IMR-90 (cell line): Measurements from ENCODE around the gene CLEC11A. TPM values are rescaled to one million over a fixed set of nuclear protein-coding genes. Genes with fewer than 3 reads are reported as not detected.

ENCODE experiments used
- ATAC-seq: fragments of 200-7000 bp; cut with Tn5 transposase; 2 replicates; pipeline ENCODE4 v1.9.1; 2020; ENCODE audit warnings: low read depth, mild to moderate bottlenecking, moderate library complexity
- BruUV-seq: library from RNA; stranded (reverse); fragments of 400-500 nt; replicated peaks from 2 replicates; lab custom pipeline; 2021; lab: Mats Ljungman, UMichigan
- CTCF ChIA-PET: fragments of 300-600 bp; formaldehyde crosslinking; extraction: SDS; loops from one replicate; lab custom pipeline; 2021; ENCODE audit warnings: antibody characterized with exemption; lab: Yijun Ruan, JAX
- POLR2A ChIA-PET: fragments of 300-600 bp; sonication (Branson Sonifier 250); formaldehyde crosslinking; loops from one replicate; lab custom pipeline; 2022; ENCODE audit warnings: antibody characterized with exemption; ENCODE audit not compliant: unreplicated experiment; lab: Charles Lee
- DNase-seq: peaks from one replicate; pipeline ENCODE4 v3.0.0; 2013
- H2AFZ ChIP-seq: replicated peaks from 2 replicates; pipeline ENCODE3; 2013; ENCODE audit warnings: low read length, mild to moderate bottlenecking; ENCODE audit not compliant: poor library complexity
- H2AK5ac ChIP-seq: 2 replicates; pipeline ENCODE4 v1.6.1; 2013; ENCODE audit warnings: low read depth, low read length, inconsistent platforms
- H2AK9ac ChIP-seq: replicated peaks from 2 replicates; pipeline ENCODE3; 2013; ENCODE audit warnings: mild to moderate bottlenecking, low read depth, low read length, moderate library complexity; ENCODE audit not compliant: poor library complexity
- H2BK120ac ChIP-seq: 2 replicates; pipeline ENCODE4 v1.6.1; 2013; ENCODE audit warnings: low read depth, low read length, inconsistent platforms
- H2BK15ac ChIP-seq: 3 replicates; pipeline ENCODE4 v1.6.1; 2013; ENCODE audit warnings: low read depth, low read length, inconsistent platforms
- H2BK20ac ChIP-seq: 2 replicates; pipeline ENCODE4 v1.6.1; 2013; ENCODE audit warnings: low read depth, mild to moderate bottlenecking, inconsistent platforms, low read length, moderate library complexity
- H2BK5ac ChIP-seq: 2 replicates; pipeline ENCODE4 v1.6.1; 2013; ENCODE audit warnings: mild to moderate bottlenecking, low read depth, low read length, inconsistent platforms; ENCODE audit not compliant: poor library complexity, severe bottlenecking
- H3K14ac ChIP-seq: replicated peaks from 2 replicates; pipeline ENCODE4 v1.6.1; 2013; ENCODE audit warnings: low read depth, low read length, inconsistent platforms
- H3K18ac ChIP-seq: 2 replicates; pipeline ENCODE4 v1.6.1; 2013; ENCODE audit warnings: low read depth, low read length, control low read depth
- H3K23ac ChIP-seq: 2 replicates; pipeline ENCODE4 v1.6.1; 2013; ENCODE audit warnings: low read depth, low read length, inconsistent platforms
- H3K27ac ChIP-seq: 2 replicates; pipeline ENCODE4 v1.5.1; 2013; ENCODE audit warnings: mild to moderate bottlenecking, control low read depth, low read length; ENCODE audit not compliant: insufficient read depth
- H3K27me3 ChIP-seq: 2 replicates; pipeline ENCODE4 v1.6.1; 2013; ENCODE audit warnings: low read length; ENCODE audit not compliant: control insufficient read depth, insufficient read depth
- H3K36me3 ChIP-seq: 2 replicates; pipeline ENCODE4 v1.6.1; 2013; ENCODE audit warnings: low read length, mixed read lengths; ENCODE audit not compliant: control insufficient read depth, insufficient read depth
- H3K4ac ChIP-seq: 2 replicates; pipeline ENCODE4 v1.6.1; 2013; ENCODE audit warnings: low read depth, low read length, inconsistent platforms
- H3K4me1 ChIP-seq: 2 replicates; pipeline ENCODE4 v1.6.1; 2013; ENCODE audit warnings: low read length, mixed read lengths; ENCODE audit not compliant: control insufficient read depth, insufficient read depth
- H3K4me2 ChIP-seq: 2 replicates; pipeline ENCODE4 v1.6.1; 2013; ENCODE audit warnings: low read depth, mild to moderate bottlenecking, control low read depth, low read length, moderate library complexity
- H3K4me3 ChIP-seq: 2 replicates; pipeline ENCODE4 v1.5.1; 2013; ENCODE audit warnings: low read depth, mild to moderate bottlenecking, control low read depth, low read length, moderate library complexity; ENCODE audit not compliant: insufficient read depth
- H3K56ac ChIP-seq: 2 replicates; pipeline ENCODE4 v1.6.1; 2013; ENCODE audit warnings: low read length, inconsistent platforms; ENCODE audit not compliant: insufficient read depth; ENCODE audit errors: extremely low read depth
- H3K79me1 ChIP-seq, 2 experiments: 2 replicates each; pipeline ENCODE4 v1.6.1; 2013; ENCODE audit warnings: low read length in 2 of 2, inconsistent platforms in 1 of 2, low read depth in 1 of 2
- H3K9ac ChIP-seq: 2 replicates; pipeline ENCODE4 v1.6.1; 2013; ENCODE audit warnings: low read depth, low read length, control low read depth
- H3K9me1 ChIP-seq: 2 replicates; pipeline ENCODE4 v1.6.1; 2013; ENCODE audit warnings: low read length, inconsistent platforms; ENCODE audit not compliant: insufficient read depth
- H3K9me3 ChIP-seq: 2 replicates; pipeline ENCODE4 v1.6.1; 2013; ENCODE audit warnings: low read length; ENCODE audit not compliant: control insufficient read depth, insufficient read depth
- H4K20me1 ChIP-seq: 2 replicates; pipeline ENCODE4 v1.6.1; 2013; ENCODE audit warnings: low read length, inconsistent platforms; ENCODE audit not compliant: insufficient read depth
- H4K5ac ChIP-seq: 2 replicates; pipeline ENCODE4 v1.6.1; 2013; ENCODE audit warnings: mild to moderate bottlenecking, low read depth, low read length, control low read depth
- H4K8ac ChIP-seq, 2 experiments: 2 replicates each; pipeline ENCODE4 v1.6.1; 2013; ENCODE audit warnings: low read depth in 2 of 2, low read length in 2 of 2, control low read depth in 1 of 2, inconsistent platforms in 1 of 2
- H4K91ac ChIP-seq: 2 replicates; pipeline ENCODE4 v1.6.1; 2013; ENCODE audit warnings: low read depth, low read length, inconsistent platforms; ENCODE audit not compliant: insufficient read depth
- BHLHE40 ChIP-seq: fragments of 150-350 bp; IDR thresholded peaks from 2 replicates; pipeline ENCODE4 v1.6.1; 2016; ENCODE audit warnings: mild to moderate bottlenecking, low read depth, low read length
- CEBPB ChIP-seq: IDR thresholded peaks from 2 replicates; pipeline ENCODE4 v1.6.1; 2012; ENCODE audit warnings: low read depth, low read length, improper control_type of control experiment
- FOS ChIP-seq: fragments of 150-350 bp; IDR thresholded peaks from 2 replicates; pipeline ENCODE4 v1.6.1; 2016; ENCODE audit warnings: low read depth, low read length
- MAFK ChIP-seq: IDR thresholded peaks from 2 replicates; pipeline ENCODE4 v1.6.1; 2012; ENCODE audit warnings: low read depth, low read length, improper control_type of control experiment
- RFX5 ChIP-seq: IDR thresholded peaks from 2 replicates; pipeline ENCODE4 v1.8.0; 2012; ENCODE audit warnings: low read depth, mild to moderate bottlenecking, low read length, moderate library complexity
- SMC3 ChIP-seq: fragments of 150-350 bp; IDR thresholded peaks from 2 replicates; pipeline ENCODE4 v1.6.1; 2016; ENCODE audit warnings: low read depth, mild to moderate bottlenecking, antibody characterized with exemption, low read length, moderate library complexity
- WGBS, 2 experiments: methylation state at CpG; one replicate each; pipeline versions ENCODE4 v1.1.5 to v1.1.7; 2013; ENCODE audit warnings: missing lambda C conversion rate in 2 of 2; ENCODE audit not compliant: insufficient read length in 1 of 2; ENCODE audit errors: extremely low coverage in 2 of 2; 5-methylcytosine and 5-hydroxymethylcytosine counted together
- dilution Hi-C: fragments of 300-500 bp; cut with HindIII; formaldehyde crosslinking; loops from one replicate; pipeline ENCODE4 v1.14.3; 2018; ENCODE audit warnings: low sequenced_read_pairs; ENCODE audit not compliant: unreplicated experiment
- in situ Hi-C: fragments of 300-500 bp; cut with MboI; formaldehyde crosslinking; loops from 3 replicates; pipeline ENCODE4 v1.14.3; 2019; ENCODE audit warnings: low sequenced_read_pairs, inconsistent platforms, mixed read lengths
- intact Hi-C: fragments of 100-400 bp; cut with micrococcal nuclease; formaldehyde crosslinking; loops from 2 replicates; pipeline ENCODE4 v1.10.0; 2022
- polyA plus RNA-seq, 3 experiments: library from polyadenylated mRNA; depleted of rRNA; stranded (reverse); fragments of >200 nt; gene quantifications; 2 replicates each; pipeline ENCODE4 v1.2.3, GENCODE V29; 2012; ENCODE audit warnings: low replicate concordance in 1 of 3
- total RNA-seq: library from RNA; depleted of rRNA; stranded (reverse); fragments of >200 nt; gene quantifications from 2 replicates; pipeline ENCODE4 v1.2.3, GENCODE V29; 2012
- TF ChIP-seq, protein P1 (sequence below): fragments of 150-350 bp; IDR thresholded peaks from 2 replicates; pipeline ENCODE4 v1.6.1; 2016; ENCODE audit warnings: low read depth, mild to moderate bottlenecking, low read length, moderate library complexity, borderline replicate concordance

CLEC11A gene
- total and polyA plus RNA-seq, 2 of the 4 experiments (the other 2 are of a cell fraction) = 17.0 to 152 TPM

DNA sequence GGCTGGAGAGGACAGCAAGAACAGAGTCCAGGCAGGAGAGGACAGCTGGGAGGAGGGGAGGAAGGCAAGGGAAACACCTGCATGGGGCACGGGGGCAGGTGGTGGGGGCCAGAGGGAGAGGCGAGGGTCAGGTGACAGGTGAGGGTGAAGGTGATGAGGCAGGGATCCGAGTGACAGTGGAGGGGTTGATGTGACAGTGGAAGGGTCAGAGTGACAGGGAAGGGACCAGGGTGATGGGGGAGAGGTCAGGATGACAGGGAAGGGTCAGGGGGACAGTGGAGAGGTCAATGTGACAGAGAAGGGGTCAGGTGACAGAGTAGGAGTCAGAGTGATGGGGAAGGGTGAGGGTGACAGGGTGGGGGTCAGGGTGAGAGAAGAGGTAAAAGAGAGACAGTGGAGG lies 44.8 kb upstream of the CLEC11A start:
- in situ Hi-C loops = no loop called here

More for the DNA sequence above, 44.8 kb upstream of the CLEC11A start:
- Histone ChIP-seq H3K36me3 (no peaks in the 10 kb centered on the region), H2AK9ac (no peak overlapping the region), H2AK5ac (no peak overlapping the region), H3K23ac (no peak overlapping the region), H3K9me3 (no peaks in the 10 kb centered on the region), H3K27ac (no peak overlapping the region), H4K5ac (no peak overlapping the region), H3K14ac (no peak overlapping the region), H3K18ac (no peak overlapping the region), H3K27me3 (peaks cover 5% of the 10 kb centered on the region; the same call in 1 of the 2 replicates), H3K4ac (no peak overlapping the region), H2BK15ac (no peak overlapping the region), H3K4me1 (no peaks in the 10 kb centered on the region), H4K8ac (no peak overlapping the region), H2AFZ (no peak overlapping the region), H3K9ac (no peak overlapping the region), H4K20me1 (no peaks in the 10 kb centered on the region), H2BK120ac (no peak overlapping the region), H3K79me1 (no peaks in the 10 kb centered on the region), H3K4me3 (no peak overlapping the region), H2BK20ac (no peak overlapping the region), H3K56ac (no peak overlapping the region), H2BK5ac (no peak overlapping the region), H3K9me1 (no peaks in the 10 kb centered on the region), H4K91ac (no peak overlapping the region), H3K4me2 (no peak overlapping the region)
- ChIA-PET CTCF (no interaction called here), POLR2A (no interaction called here)
- ATAC-seq = no peak
- TF ChIP-seq CEBPB (no peak), BHLHE40 (no peak), SMC3 (no peak), FOS (no peak), MAFK (no peak), RFX5 (no peak)
- TF ChIP-seq, protein P1, sequence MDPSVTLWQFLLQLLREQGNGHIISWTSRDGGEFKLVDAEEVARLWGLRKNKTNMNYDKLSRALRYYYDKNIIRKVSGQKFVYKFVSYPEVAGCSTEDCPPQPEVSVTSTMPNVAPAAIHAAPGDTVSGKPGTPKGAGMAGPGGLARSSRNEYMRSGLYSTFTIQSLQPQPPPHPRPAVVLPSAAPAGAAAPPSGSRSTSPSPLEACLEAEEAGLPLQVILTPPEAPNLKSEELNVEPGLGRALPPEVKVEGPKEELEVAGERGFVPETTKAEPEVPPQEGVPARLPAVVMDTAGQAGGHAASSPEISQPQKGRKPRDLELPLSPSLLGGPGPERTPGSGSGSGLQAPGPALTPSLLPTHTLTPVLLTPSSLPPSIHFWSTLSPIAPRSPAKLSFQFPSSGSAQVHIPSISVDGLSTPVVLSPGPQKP = no peak
- dilution Hi-C loops = no loop called here
- WGBS, 2 experiments = 18% methylated on average over 2 of the region's 3 CpGs; no CpG with 5 or more reads in 1 of the 2 experiments
- no peak for DNase-seq
- BruUV-seq = no TSS peak
- intact Hi-C loops = no loop called here
